Endodermal cell (in vitro differentiated cells): Measurements from ENCODE around the gene ATP9A. TPM values are rescaled to one million over a fixed set of nuclear protein-coding genes. Genes with fewer than 3 reads are reported as not detected.
A peak's percentile ranks its signal among the peaks of the same experiment; 100 is the strongest.

ENCODE experiments used
- DNase-seq: peaks from one replicate; pipeline ENCODE4 v3.0.0-alpha.2; 2017
- H3K27ac ChIP-seq: 2 replicates; pipeline ENCODE4 v1.5.1; 2013; ENCODE audit warnings: mild to moderate bottlenecking, low read depth, low read length, moderate library complexity
- H3K27me3 ChIP-seq: 2 replicates; pipeline ENCODE4 v1.6.1; 2013; ENCODE audit warnings: mild to moderate bottlenecking, low read length, moderate library complexity; ENCODE audit not compliant: insufficient read depth, control insufficient read depth, poor library complexity, severe bottlenecking
- H3K36me3 ChIP-seq: 2 replicates; pipeline ENCODE4 v1.7.0; 2013; ENCODE audit warnings: mild to moderate bottlenecking, low read length, moderate library complexity; ENCODE audit not compliant: control insufficient read depth, insufficient read depth
- H3K4me1 ChIP-seq: one replicate; pipeline ENCODE4 v1.7.0; 2013; ENCODE audit warnings: low read length; ENCODE audit not compliant: control insufficient read depth, insufficient read depth
- H3K4me3 ChIP-seq: 2 replicates; pipeline ENCODE4 v1.5.1; 2013; ENCODE audit warnings: mild to moderate bottlenecking, low read length, moderate library complexity
- H3K9ac ChIP-seq: 2 replicates; pipeline ENCODE4 v1.6.1; 2013; ENCODE audit warnings: mild to moderate bottlenecking, low read length, moderate library complexity; ENCODE audit not compliant: poor library complexity, severe bottlenecking; ENCODE audit errors: extremely low read depth
- H3K9me3 ChIP-seq: 2 replicates; pipeline ENCODE4 v1.6.1; 2013; ENCODE audit warnings: mild to moderate bottlenecking, low read length, moderate library complexity; ENCODE audit not compliant: control insufficient read depth
- H3K27ac Mint-ChIP-seq: 2 replicates; pipeline ENCODE4 v1.8.0; 2020; ENCODE audit warnings: mixed read lengths
- H3K27me3 Mint-ChIP-seq: 2 replicates; pipeline ENCODE4 v1.8.0; 2021; ENCODE audit warnings: mild to moderate bottlenecking, mixed read lengths; ENCODE audit not compliant: insufficient read depth
- H3K36me3 Mint-ChIP-seq: 2 replicates; pipeline ENCODE4 v1.8.0; 2020; ENCODE audit warnings: low read depth, mixed read lengths
- H3K4me1 Mint-ChIP-seq: 2 replicates; pipeline ENCODE4 v1.8.0; 2020; ENCODE audit warnings: mixed read lengths
- H3K4me3 Mint-ChIP-seq: 2 replicates; pipeline ENCODE4 v1.8.0; 2020; ENCODE audit warnings: mild to moderate bottlenecking, moderate library complexity, mixed read lengths
- H3K9me3 Mint-ChIP-seq: 2 replicates; pipeline ENCODE4 v1.8.0; 2020; ENCODE audit warnings: mild to moderate bottlenecking, mixed read lengths
- CTCF ChIP-seq: fragments of 200-600 bp; sonication (generic); conservative IDR thresholded peaks from 2 replicates; pipeline ENCODE4 v1.5.0; 2021; ENCODE audit warnings: antibody characterized with exemption, mild to moderate bottlenecking
- WGBS, 2 experiments: methylation state at CpG; one replicate each; pipeline versions ENCODE4 v1.1.5 to v1.1.7; 2013; ENCODE audit warnings: missing lambda C conversion rate in 2 of 2, mixed read lengths in 1 of 2; ENCODE audit not compliant: insufficient coverage in 1 of 2, insufficient read length in 1 of 2; 5-methylcytosine and 5-hydroxymethylcytosine counted together
- total RNA-seq, 2 donors: library from RNA; stranded (reverse); fragmentation: NEBNext Ultra II Directional in 1 of 2; extraction: Animal tissue kit (Norgen Biotek cat#: 25700) in 1 of 2; gene quantifications; 2 replicates in 1 of 2; 3 replicates in 1 of 2; pipeline ENCODE4 v1.2.1, GENCODE V29; 2021

Gene ATP9A
- total RNA-seq, 2 donors from 2014 or later: 26.7 to 27.9 TPM

- 96 to 97% methylated on average over 5 to 8 of the region's 8 CpGs for WGBS, 2 experiments
- Histone ChIP-seq H3K36me3 (peaks cover 47% of the 10 kb centered on the region), H3K4me3 (no peak overlapping the region), H3K27me3 (no peaks in the 10 kb centered on the region), H3K9ac (no peak overlapping the region), H3K27ac (no peak overlapping the region), H3K9me3 (no peaks in the 10 kb centered on the region), H3K4me1 (no peaks in the 10 kb centered on the region)
- no peaks in the 10 kb centered on the region for H3K9me3 Mint-ChIP-seq
- peaks cover 42% of the 10 kb centered on the region for H3K36me3 Mint-ChIP-seq
- no peak for TF ChIP-seq CTCF
- no peak for DNase-seq
- no peaks in the 10 kb centered on the region for H3K4me1 Mint-ChIP-seq
- no peak overlapping the region for H3K4me3 Mint-ChIP-seq
- H3K27me3 Mint-ChIP-seq: no peaks in the 10 kb centered on the region
- peak overlapping the region; percentile 4 for H3K27ac Mint-ChIP-seq
Observed at GRCh38 chr20:51667002-51667408, 101.2 kb downstream of the ATP9A start.

GRCh38 chr20:51666126-51666525 lies 102.1 kb downstream of the ATP9A start:
- Histone ChIP-seq H3K27ac (no peak overlapping the region), H3K9ac (no peak overlapping the region), H3K36me3 (peaks cover 41% of the 10 kb centered on the region), H3K9me3 (no peaks in the 10 kb centered on the region), H3K27me3 (no peaks in the 10 kb centered on the region), H3K4me3 (no peak overlapping the region), H3K4me1 (no peaks in the 10 kb centered on the region)
- no peak for DNase-seq
- Mint-ChIP-seq H3K9me3 (no peaks in the 10 kb centered on the region), H3K4me1 (no peaks in the 10 kb centered on the region), H3K27ac (no peak overlapping the region), H3K4me3 (no peak overlapping the region), H3K27me3 (no peaks in the 10 kb centered on the region), H3K36me3 (peaks cover 37% of the 10 kb centered on the region)
- no peak for TF ChIP-seq CTCF
- 90 to 95% methylated on average over 4 to 5 of the region's 5 CpGs for WGBS, 2 experiments

- 92 to 95% methylated on average over 6 to 7 of the region's 8 CpGs for WGBS, 2 experiments
- Histone ChIP-seq H3K4me1 (no peaks in the 10 kb centered on the region), H3K36me3 (peaks cover 36% of the 10 kb centered on the region), H3K9ac (no peak overlapping the region), H3K4me3 (no peak overlapping the region), H3K9me3 (no peaks in the 10 kb centered on the region), H3K27ac (no peak overlapping the region), H3K27me3 (no peaks in the 10 kb centered on the region)
- no peak for TF ChIP-seq CTCF
- no peaks in the 10 kb centered on the region for H3K27me3 Mint-ChIP-seq
- H3K4me1 Mint-ChIP-seq: no peaks in the 10 kb centered on the region
- no peak overlapping the region for H3K27ac Mint-ChIP-seq
- H3K9me3 Mint-ChIP-seq: no peaks in the 10 kb centered on the region
- H3K4me3 Mint-ChIP-seq: no peak overlapping the region
- peaks cover 32% of the 10 kb centered on the region for H3K36me3 Mint-ChIP-seq
- DNase-seq: no peak
Observed at GRCh38 chr20:51665543-51666118, 102.6 kb downstream of the ATP9A start.
